GM18907 (cell line): ENCODE results near the gene ILF2.
"Not testable (repeated sequence)": the region's sequence is repeated elsewhere in the genome, so short reads cannot be mapped to it uniquely, and the experiment has no call there.

ENCODE experiments used
- ATAC-seq: cut with Tn5 transposase; IDR thresholded peaks from one replicate; pipeline ENCODE4 v1.9.1; 2021; ENCODE audit warnings: mild to moderate bottlenecking, moderate library complexity; ENCODE audit not compliant: unreplicated experiment

The ILF2 gene

DNA sequence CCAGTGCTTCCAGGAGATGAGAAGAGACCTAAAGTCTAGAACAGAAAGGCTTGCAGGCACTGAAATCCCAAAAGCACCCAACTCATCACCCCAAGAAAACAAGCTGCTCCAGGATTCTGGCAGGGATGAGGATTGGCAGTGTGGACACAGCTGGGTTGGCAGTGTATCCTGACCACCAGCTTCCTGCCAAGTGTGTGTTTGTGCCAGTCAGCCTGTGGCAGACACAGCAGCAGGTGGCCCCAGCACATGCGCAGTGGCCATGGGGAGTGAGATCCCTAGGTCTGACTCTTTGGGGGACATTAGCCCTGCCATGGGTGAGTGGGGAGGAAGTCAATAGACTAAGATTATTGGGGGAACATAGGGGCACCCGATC, 20.9 kb downstream of the ILF2 start:
- no peak for ATAC-seq

DNA sequence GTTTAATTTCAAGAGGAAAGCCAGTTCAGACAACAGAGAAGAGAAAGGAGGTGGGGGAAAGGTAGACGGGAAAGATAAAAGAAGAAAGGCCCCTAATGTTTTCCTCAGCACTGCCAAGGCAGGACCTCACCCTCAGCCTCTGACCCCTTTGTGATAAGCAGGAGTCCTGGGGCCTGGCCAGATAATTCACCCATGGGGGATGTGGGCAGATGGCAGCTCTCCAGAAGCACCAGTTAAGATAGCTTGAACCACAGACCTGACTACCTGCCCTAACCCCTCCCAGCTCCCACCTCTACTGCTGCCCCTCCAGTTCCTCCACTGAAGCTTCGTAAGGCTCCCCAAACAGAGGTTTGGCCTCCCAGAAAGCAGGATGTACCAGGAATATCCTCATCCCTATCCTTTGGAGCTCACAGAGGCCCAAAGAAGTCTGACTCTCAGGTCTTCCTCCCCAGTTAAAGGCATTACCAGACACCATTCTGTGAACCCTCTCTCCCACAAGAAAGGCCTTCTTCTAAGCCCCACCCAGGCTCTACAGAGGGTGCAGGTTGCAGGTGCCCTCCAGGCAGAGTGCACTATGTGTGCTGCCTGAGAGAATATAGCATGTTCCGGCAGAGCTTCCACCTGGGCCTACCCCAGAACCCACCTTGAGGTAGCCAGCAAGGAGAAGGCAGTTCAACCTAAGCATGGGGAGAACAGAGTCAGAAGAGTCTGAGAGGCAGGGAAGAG, 21.5 kb downstream of the ILF2 start:
- no peak for ATAC-seq

DNA sequence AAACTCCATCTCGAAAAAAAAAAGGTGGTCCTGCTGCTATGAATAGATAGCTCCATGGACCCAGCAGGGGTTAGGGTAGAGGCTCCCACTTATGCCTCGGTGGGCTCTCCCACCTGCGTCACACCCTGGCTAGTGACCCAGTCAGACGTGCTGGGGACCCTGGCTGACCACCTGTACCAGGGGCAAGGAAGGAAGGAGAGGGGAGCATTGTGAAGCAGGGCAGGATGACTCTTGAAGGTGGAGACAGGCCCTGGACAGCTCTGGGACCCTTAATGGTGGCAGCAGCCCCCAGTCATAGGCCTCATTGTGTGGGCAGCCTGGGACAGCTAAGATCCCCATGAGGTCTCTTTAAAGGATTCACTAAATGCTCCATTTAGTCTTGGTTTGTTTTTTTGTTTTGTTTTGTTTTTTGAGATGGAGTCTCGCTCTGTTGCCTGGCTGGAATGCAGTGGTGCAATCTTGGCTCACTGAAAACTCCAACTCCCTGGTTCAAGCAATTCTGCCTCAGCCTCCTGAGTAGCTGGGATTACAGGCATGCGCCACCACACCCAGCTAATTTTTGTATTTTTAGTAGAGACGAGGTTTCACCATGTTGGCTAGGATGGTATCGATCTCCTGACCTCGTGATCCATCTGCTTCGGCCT, 22.7 kb downstream of the ILF2 start:
- no peak for ATAC-seq

DNA sequence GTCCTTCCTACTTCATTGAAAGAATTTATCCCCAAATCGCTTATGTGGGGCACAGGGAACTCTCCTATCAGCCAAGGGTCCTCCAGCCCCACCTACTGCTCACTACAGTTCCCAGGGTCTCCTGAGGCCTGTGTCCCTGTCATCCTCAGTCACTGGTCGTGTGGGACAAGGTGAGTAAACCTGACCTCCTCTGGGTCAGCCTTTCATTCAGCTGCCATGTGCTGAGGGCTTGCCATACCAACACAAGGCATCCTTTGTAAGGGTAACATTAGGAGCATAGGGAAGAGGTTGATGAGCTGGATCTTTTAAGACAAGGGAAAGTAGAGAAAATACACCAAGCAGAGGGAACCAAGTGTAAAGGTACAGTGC, 23.5 kb downstream of the ILF2 start:
- no peak for ATAC-seq

DNA sequence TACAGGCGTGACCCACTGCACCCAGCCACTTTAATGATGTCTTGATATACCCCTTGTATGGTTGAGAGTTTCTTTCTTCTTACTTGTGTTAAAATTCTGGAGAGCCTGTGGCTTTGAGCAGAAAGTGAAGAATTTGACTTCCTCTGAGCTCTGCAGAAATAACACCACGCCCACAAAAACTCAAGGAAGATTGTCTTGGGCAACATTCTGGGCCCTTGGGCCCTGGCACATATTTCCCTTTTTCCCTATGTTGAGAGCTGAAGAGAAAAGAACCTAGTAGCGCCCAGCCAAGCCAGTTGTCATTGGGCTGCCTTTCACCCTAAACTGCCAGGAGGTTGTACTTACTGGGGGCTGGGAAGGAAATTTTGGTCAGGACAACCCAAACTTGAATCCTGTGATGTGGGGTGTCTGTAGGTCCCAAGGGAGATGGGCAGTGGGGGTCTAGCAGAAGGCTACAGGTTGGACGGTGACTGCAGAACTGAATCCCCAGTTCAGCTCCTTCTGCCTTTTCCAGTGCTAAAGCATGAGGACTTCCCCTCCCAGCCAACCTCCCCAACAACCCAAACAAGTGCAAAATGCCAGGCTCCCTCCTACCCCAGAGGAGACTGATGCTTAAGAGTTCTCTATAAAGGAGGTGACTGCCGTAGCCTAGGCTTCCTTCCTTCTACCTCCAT, 24.0 kb downstream of the ILF2 start:
- ATAC-seq: no peak

DNA sequence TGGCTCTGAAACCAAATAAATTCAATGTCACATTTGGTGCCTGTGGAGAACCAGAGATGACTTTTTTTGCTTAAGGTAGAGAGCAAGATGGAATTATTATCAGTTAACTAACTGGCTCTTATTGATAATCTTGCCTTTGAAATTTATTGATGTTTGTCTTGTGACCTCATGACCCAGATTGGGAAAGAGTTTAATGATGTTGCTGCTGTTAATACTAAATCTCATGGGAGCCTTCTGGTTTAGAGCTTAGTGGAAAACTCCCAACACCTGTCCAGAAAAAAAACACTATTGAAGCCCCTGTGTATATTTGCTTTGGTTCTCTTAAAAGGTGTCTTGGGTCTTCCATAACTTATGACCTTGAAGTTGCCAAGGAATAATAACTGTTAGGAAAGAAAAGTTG, 27.0 kb downstream of the ILF2 start:
- ATAC-seq: no peak

DNA sequence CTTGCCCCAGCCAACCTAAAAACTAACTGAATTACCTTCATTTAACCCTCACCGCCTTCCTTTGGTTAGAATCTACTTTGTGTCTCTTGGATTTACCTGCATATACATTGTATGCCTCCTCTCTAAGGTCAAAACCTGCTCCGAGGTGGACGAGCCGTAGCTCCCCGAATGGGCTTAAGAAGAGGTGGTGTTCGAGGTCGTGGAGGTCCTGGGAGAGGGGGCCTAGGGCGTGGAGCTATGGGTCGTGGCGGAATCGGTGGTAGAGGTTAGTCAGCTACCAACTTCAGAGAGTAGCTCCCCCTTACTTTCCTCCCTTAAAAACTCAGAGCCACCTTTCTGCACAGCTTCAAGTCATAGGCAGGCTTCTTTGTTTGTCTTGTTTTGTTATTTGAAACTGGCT, 27.7 kb downstream of the ILF2 start:
- ATAC-seq: no peak

DNA sequence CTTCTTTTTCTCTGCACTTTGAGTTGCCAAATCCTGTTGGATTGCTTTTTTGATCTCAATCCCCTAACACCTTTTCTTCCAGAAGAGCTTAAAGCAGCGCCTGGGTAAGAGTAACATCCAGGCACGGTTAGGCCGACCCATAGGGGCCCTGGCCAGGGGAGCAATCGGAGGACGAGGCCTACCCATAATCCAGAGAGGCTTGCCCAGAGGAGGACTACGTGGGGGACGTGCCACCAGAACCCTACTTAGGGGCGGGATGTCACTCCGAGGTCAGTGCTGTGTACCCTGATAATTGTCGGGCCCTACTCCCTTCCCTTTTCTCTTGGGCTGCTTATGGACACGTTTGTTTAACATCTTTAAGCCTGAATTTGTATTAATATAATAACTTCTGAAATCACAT, 28.6 kb downstream of the ILF2 start:
- no peak for ATAC-seq

DNA sequence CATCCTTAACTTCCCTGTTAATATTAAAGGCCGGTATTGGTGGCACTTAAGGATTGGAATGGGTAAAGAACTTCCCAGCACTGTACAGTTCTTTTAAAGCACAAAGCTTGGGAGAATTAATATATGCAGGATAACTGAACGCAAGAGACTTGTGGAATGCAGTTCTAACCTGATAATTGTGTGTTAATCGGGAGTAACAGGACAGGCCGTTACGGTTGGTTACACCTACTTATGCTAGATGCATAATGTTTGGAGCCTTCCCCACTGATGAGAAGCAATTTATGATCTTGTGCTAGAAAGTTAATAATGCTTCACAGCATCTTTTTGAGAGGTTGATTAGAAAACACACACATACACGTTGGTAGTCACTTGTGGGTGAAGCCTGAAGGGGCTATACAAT, 29.9 kb downstream of the ILF2 start:
- ATAC-seq: no peak

DNA sequence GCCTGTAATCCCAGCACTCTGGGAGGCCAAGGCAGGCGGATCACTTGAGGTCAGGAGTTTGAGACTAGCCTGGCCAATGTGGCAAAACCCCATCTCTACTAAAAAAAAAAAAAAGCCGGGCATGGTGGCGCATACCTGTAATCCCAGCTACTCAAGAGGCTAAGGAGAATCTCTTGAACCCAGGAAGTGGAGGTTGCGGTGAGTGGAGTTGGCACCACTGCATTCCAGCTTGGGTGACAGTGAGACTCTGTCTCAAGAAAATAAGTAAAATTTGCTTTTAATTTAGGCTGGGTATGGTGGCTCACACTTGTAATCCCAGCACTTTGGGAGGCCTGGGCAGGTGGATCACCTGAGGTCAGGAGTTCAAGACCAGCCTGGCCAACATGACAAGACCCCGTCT, 30.6 kb downstream of the ILF2 start:
- ATAC-seq: not testable (repeated sequence)

DNA sequence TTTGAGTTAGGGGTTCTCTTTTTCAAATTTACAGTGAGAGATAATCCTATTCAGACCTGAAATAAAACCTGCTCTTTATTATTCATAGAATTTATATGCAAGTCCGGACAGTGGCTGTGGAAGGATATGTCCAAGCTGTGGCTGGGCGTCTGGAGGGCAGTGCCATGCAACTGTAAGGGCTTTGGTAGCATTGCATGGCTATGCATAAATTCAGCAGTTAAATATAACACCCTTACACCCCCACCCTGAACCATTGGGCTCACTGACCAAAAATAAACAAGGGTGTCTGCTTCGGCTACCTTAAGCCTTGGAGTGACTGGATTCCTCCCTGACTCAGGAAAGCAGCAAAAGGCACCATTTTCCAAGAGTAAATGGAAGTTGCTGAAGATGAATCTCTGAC, 31.5 kb downstream of the ILF2 start:
- ATAC-seq: no peak

DNA sequence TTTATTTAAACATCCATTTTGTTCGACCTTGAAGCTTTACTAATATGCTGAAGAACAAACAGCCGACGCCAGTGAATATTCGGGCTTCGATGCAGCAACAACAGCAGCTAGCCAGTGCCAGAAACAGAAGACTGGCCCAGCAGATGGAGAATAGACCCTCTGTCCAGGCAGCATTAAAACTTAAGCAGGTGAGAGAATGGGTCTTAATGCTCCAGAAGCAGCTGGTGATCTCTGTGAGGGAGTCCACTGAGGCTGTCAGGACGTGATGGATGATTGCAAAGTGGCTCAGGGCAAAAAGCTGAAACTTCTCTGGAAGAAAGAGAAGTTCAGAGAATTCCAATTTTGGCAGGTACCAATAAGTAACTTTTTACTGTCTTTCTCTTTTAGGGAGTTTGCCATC, 32.5 kb downstream of the ILF2 start:
- ATAC-seq: no peak

DNA sequence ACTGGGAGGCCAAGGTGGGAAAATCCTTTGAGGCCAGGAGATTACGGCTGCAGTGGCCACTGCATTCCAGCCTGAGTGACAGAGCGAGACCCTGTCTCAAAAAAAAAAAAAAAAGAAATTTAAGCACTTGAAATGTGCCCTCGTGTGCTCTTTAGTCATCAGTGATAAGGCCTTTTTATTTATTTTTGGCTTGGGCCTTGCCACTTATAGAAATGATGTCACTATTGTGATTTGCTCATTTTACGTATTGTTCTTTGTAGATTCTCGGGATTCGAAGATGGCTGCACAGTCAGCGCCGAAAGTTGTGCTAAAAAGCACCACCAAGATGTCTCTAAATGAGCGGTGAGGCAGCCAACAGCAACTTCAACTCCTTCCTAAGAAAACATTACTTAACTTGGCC, 34.5 kb downstream of the ILF2 start:
- ATAC-seq: no peak

DNA sequence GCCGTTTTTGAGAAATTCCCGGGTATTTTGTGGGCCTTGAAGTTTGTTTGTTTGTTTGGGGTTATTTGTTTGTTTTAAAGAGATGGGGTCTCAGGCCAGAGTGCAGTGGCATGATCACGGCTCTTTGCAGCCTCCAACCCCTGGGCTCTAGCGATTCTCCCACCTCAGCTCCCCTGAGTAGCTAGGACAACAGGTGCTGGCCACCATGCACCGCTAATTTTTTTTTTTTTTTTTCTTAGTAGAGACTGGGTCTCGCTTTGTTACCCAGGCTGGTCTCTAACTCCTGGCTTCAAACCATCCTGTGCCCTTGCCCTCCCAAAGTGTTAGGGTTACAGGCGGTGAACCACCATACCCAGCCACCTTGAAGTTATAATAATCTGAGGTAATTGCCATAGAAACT, 34.9 kb downstream of the ILF2 start:
- no peak for ATAC-seq

DNA sequence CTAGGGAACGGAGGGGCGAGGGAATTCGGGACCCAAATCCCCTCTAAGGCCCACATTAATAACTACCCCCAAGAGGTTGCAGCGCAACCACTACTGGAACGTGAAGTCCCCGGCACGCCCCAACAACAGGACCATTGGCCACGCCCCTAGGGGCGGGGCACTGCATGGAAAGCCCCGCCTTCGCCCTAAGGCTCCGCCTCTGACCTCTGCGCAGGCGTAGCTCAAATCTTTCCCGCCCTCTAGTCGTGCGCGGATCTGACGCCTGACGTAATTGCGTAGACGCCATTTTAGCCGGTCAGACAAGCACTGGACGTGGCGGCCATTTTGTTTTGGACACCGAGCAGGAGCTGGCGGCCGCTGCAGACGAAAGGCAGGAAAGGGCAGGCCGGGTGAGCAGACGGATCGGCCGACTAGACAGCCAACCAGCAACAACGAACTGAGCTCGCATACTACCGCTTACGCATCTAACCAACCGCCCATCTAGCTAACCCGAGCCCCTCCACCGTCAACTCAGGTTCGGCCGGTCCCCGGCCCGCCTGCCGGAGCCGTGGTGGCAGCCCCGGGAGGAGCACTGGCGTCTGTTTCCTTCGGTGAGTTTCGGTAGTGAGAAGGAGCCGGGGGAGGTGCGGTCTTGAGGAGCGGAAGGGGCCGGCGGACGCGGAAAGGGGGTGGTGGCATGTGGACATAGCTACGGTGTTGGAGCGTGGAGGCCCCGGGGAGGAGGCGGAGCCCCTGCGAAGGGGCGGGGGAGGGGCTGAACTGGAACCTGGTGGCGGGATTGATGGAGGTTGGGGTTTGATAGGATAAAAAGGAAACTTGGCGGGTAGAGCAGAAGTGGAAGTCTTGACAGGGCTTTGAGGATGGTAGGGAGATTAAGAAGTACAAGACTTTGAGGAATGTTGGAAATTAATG, 36.8 kb downstream of the ILF2 start, which contains the start of gene CHTOP:
TSS of gene CHTOP (plus strand) at position 313 of the 912 bp plus-strand sequence. CDS start 2,523 bp downstream, outside the sequence.
- peak; percentile 91 for ATAC-seq

DNA sequence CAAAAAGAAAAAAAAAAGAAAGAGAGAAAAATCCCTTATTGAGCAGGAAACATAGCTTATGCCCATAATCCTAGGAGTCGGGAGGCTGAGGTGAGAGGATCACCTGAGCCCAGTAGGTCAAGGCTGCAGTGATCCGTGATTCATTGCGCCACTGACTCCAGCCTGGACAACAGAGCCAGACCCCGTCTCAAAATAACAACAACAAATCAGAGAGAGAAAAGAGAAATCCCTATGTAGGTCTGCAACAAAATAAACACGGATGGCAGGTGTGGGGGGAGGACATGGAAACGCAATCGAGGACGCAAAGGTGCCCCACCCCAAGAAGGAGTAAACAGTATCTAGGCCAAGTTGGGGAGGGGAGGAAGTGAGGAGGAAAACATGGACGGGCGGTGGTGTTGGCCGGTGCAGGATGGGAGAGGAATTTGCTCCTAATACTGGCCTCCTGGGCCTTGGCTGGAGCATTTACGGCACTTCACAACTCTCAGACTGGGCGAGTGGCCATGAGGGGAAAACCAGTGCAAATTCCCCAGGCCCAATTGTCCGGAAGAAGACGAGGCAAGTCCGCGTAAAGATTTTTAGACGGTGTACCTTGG, 37.5 kb downstream of the ILF2 start:
- ATAC-seq: peak; percentile 9

DNA sequence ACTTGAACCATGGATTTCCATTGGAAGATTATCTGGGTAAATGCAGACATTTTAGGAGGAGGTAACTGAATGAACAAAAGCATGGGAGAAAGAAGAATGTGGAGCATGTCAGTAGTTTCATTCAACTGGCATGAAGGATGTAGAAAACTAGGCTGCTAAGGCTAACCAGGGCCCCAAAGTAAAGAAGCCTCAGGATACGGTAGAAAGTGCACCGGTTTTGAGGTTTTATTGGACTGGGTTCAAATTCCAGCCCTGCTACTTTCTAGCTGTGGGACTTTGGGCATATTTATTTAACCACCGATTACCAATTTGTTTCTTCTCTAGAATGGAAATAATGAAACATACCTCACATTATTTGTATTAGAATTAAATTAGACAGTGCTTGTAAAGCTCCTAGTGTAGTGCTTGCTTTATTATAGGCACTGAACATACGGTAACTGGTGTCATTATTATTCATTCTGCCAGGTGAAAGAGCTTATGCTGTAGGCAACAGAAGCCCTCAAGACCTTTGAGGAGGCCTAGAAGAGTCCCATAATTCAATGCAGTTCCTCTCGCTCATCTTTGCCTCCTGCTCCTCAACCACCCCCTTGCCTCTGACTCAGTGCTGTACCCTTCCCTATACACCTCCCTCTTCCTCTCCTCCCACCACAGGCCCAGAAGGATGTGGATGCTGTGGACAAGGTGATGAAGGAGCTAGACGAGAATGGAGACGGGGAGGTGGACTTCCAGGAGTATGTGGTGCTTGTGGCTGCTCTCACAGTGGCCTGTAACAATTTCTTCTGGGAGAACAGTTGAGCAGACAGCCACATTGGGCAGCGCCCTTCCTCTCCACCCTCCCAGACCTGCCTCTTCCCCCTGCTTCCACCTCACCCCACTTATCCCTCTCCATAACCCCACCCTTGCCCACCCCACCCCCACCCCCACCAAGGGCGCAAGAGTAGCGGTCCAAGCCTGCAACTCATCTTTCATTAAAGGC, 39.5 kb downstream of the ILF2 start:
- no peak for ATAC-seq

DNA sequence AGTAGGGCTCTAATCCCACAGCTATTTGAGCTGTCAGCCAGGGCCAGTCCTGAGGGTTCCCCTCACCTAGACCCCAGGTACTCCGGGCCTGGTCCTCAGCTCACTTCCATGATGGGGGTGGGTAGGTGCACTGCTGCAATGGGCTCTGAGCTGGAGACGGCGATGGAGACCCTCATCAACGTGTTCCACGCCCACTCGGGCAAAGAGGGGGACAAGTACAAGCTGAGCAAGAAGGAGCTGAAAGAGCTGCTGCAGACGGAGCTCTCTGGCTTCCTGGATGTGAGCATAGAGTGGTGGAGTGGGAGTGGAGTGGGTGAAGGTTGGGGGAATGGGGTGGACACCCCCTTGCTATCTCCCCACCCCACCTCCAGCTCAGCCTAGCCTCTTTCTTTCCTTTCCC, 40.4 kb downstream of the ILF2 start:
- ATAC-seq: no peak

DNA sequence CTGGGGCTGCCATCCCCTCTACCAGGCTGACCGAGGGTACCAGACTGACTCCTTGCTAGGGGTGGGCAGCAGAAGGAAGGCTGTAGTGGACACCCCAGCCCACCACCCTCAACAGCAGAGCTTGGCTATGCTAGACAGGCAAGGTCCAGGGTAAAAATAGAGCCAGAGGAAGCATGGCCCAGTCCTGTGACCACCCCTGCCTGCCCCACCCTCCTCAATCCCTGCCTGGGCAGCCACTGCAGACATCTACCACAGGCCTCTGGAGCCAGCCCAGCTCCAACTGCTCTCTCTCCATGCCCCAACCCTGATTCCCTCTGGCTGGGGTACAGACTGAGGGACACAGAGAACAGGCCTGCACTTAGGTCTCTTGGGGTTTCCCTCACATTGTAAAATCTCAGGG, 40.8 kb downstream of the ILF2 start:
- no peak for ATAC-seq

DNA sequence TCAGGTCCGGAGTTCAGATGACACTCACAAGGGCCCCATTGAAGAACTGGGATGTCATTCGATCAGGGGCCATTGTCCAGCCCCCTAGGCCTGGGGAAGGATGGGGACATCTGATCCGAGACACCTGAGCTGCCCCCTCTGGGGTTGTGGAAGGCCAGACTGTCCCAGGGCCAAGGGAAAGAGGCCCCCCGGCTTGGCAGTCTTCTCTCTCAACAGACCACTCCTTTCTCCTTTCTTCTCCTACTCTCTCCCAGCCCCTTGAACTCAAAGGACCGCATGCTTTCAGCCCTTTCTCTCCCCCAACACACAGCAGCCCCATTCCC, 41.5 kb downstream of the ILF2 start:
- ATAC-seq: no peak
